Amygdala (tissue), 56 donors: ENCODE data around the gene BRD3OS.
"Not testable (repeated sequence)": the region's sequence is repeated elsewhere in the genome, so short reads cannot be mapped to it uniquely, and the experiment has no call there.

Source experiments
- DNase-seq, 56 donors: peaks; one replicate each; lab custom pipeline; 2025; lab: John Stamatoyannopoulos, UW

Gene BRD3OS

DNA sequence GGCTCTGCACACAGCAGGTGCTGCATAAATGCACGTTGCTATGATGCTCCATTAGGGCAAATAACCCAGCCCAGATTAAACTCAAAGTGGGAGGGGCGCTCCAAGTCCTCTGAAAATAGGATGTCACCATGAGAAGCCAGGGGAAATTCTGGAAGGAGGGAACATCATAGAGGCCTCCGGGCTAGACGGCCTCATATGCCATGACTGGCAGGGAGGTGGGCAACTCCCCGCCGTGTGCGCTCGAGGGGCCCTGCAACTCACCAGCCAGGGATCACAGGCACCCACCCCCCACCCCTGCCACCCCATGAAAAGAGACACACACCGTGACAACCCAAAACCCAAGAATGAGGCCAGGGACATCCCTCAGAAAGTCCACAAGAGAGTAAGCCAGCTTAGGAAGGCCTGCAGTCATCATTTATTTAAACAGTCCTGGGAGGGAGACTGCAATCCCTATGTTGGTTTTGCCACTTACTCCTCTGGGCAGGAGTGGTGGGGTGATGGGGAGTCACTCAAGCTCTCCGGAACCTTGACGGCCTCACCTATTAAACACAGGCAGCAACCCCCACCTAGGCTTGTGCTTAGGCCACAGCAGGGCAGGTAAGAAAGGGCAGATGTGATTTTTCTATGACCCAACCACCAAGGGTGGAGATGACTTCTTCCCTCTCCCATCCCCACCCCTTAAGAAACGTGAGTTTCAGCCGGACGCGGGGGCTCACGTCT, 37.2 kb upstream of the BRD3OS start:
- no peak for DNase-seq

DNA sequence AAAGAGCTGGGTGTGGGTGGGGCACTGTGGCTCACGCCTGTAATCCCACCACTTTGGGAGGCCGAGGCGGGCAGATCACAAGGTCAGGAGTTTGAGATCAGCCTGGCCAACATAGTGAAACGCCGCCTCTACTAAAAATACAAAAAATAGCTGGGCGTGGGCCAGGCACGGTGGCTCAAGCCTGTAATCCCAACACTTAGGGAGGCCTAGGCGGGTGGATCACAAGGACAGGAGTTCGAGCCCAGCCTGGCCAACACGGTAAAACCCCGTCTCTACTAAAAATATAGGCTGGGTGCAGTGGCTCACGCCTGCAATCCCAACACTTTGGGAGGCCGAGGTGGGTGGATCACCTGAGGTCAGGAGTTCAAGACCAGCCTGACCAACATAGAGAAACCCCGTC, 36.5 kb upstream of the BRD3OS start:
- not testable (repeated sequence) for DNase-seq

DNA sequence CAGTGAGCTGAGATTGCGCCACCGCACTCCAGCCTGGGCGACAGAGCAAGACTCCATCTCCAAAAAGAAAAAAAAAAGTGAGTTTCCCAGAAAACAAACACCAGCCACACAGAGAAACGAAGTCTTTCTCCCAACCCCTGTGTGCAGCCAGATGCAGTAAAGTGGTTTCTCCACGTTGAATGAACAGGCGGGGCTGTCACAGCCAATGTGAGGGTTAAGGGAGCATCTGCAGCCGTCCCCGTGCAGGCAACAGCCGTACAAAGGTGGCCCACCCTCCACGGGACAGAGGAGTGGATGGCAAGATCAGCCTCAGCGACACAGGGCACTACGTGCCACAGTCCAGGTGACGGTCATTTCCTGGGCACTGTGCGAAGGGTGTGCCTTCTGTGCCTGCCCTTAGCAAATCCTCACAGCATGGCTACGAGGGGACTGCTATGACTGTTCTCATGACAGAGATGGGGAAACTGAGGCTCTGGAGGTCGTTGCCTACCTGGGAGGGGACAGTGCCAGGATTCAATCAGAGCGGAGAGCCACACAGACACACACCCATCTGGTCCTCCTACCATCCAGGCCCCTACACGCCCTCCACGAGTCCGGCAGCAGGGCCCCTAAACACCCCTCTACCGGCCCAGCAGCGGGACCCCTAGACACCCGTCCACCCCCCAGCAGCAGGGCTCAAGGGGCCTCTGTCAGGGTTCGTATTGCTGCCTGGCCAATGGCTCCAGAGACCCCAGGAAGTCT, 35.5 kb upstream of the BRD3OS start:
- no peak for DNase-seq

DNA sequence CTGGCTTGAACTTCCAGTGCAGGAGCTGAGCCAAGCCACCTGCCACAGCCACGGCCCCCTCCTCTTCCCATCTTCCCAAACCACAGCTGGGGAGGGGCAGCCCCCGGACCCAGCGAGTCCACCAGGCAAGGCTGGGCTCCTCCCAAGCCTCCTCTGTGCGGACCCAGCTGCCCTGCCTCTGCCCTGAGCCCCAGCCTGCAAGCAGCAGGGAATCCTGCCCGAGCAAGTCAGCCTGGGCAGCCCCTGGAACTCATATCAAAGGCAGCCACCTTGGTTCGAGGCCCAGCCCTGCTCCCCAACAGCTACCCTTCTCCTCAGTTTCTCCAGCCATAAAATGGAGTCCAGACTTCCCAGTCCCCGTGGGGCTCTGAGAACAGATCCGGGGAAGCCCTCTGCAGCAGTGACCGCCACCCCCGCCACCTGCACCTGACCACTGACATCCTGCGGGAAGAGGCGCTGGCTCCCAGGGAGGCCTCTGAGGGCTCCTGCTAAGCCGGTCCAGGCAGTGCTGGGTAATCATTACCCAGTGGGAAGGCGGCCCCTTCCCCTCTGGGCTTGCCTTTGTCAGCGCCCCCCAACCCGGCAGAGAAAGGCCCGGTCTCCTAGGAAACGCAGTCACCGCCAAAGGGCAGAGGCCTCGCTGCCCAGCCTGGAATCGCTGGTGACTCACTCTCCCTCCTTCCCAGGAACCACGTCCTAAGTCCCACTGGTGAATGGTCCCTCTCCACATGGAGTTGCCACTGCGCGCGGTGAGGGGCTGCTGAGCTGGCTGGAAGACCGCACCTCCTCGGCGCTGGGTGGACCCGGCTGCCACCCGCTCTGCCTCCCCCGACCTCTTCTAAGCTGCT, 34.7 kb upstream of the BRD3OS start:
- peak in 1 of 56 donors; percentile 49 for DNase-seq

DNA sequence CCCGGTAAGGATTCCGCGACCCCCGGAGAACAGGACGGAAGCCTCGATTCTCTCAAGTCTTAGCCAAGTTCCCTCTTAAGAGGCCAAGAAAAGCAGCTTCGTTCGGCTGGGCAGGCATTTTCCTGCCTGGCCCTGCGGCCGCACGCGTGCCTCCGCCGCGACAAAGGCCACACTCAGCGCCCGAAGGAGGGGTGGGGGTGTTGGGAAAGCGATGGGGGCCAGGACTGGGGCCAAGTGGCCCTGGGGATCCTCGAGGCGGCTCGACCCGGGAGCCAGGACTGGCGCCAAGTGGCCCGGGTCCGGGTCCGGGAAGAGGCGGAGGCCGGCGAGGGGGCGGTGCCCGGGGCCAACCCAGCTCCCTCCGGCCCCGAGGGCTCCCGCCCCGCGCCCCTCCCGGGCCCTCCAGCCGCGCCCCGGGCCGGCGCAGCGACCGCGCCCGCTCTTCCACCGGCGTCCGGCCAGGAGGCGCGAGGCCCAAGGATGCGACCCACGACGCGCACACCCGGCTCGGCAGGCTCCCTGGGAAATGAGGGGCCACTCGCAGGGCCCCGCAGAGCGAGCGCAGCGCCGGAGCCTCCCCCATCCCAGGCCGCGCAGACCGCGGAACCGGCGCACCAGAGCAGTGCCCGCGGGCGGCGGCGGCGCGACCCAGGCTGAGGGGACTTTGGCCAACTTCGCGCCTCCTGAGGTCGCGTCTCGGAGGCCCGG, 33.9 kb upstream of the BRD3OS start:
- DNase-seq = peak in 1 of 56 donors; percentile 28

DNA sequence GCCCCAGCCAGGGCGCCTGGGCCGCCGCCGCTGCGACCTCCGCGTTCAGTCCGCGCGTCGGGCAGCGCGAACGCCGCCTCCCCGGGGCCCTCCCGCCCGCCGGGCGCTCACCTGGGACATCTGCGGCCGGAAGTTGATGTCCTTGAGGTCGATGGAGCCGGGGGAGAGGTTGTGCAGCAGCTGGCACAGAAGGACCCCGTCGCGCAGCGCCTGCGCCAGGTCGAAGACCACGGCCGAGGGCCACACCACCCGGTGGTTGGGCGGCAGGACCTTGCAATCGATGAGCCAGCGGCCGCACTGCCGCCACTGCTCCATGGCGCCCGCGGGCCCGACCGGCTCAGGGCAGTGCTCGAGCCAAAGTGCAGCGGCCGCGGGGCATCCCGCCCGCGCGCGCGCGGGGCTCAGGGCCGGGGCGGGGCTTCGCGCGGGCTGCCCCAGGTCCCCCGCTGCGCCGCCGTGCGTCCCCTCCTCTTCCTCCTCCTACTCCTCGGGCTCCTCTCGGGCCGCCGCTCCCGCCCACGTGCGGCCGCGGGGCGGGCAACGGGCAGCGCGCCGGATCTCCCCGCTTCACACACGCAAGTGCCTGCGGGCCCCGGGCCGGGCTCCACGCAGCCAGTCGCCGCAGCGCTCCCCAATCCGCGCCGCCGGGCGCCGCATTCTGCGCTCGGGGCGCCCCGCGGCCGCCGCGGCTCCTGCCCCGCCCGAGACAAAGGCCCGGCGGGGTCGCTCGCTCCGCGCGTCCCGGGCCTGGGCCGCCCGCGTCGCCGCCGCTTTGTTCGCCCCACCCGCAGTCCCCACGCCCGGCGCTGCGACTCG, 33.1 kb upstream of the BRD3OS start, which contains the start of gene VAV2:
VAV2 (minus strand) TSS at position 361 of the 816 bp plus-strand sequence; CDS start at position 315, 46 bp downstream.
- DNase-seq = peak in 16 of 56 donors; percentile 20 to 56 (median 33)

DNA sequence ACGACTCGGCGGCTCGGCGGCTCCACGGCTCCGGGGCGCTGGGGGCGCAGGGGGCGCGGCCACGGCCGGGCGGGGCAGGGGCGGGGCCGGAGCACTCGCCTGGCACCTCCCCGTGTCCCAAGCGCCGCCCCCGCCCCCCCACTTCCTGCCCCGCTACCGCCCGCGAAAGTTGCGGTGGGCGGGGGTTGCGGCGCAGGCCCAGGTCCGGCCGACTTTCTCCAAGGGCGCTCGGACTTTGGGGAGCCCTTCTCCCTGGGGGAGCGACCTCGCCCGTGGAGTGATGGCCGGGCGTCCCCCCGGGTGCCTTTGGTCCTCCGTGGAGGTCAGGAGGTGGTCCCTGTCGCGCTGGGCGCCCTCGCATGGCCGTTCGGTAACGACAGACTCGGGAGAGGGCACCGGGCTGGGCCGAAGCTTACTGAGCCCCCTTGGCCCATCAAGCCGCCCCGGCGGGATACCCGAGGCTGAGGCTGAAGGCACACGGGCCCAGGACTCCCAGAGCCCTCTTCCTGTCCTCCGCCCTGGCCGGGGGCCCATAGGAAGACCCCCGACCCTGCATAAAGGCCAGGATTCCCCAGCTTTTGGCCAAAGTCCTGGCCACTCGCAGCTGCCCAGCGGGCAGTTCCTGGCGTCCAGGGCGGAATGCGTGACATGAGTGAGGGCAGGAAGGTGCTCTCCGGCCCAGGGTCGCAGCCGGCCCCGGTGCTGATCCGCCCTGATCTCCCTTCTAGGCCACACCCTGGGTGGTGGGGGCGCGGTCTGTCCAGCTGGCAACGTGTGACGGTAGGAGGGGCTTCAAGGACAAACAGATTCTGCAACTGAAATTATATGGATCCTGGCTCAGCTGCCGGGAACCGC, 32.3 kb upstream of the BRD3OS start:
- DNase-seq = peak in 33 of 56 donors; percentile 25 to 77 (median 54)

DNA sequence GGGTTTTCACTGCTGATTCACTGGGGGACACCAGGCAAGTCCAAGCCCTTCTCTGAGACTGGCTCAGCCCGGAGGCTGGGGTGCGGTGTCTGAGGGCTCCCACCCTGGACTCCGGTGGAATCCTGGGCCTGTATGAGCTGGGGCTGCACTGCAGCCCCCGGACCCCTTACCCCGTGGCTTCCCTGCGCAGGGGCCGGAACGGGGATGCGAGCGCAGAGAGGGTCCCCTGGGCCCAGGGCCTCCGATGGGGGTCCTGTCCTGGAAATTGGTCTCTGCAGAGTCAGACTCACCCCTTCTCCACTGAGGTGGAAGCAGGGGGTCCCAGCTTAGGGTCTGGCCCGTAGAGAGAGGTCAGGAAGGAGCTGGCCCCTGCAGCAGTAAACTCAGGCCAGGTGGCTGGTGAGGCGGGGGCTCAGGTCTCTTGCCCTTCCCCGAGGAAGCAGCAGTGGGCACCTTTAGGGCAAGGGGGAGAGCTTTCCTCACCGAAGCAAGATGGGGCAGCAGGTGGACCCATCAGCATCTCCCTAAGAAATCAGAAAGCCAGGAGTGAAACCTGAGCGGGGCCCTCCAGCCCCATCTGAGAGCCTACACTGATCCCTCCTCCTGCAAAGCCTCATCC, 31.5 kb upstream of the BRD3OS start:
- no peak for DNase-seq

DNA sequence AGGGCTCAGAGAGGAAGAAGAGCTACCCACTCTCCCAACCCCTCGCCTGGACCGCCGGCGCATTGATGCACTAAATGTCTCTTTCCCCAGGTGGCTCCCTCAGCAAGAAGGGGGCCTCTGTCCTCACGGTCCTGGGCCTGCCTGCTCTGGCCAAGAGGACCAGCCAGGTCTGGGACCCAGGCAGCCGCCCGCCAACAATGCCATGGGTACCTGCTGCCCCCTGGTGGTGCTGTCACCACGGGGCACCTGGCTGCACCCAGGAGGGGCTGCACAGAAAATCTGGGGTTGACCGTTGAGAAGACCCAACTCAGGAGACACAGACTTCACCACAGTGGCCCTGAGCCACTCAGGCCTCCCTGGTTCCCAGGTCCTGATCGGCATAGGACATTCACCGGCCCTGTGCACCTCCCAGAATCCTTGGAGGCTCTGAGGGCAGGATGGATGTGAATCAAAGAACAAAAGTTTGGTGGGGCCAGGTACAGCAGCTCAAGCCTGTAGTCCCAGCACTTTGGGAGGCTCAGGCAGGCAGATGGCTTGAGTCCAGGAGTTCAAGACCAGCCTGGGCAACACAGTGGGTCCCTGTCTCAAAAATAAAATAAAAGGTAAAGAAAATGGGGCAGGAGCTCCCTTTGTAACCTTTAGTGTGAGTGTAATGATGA, 30.8 kb upstream of the BRD3OS start:
- DNase-seq = peak in 49 of 56 donors; percentile 19 to 82 (median 55)

DNA sequence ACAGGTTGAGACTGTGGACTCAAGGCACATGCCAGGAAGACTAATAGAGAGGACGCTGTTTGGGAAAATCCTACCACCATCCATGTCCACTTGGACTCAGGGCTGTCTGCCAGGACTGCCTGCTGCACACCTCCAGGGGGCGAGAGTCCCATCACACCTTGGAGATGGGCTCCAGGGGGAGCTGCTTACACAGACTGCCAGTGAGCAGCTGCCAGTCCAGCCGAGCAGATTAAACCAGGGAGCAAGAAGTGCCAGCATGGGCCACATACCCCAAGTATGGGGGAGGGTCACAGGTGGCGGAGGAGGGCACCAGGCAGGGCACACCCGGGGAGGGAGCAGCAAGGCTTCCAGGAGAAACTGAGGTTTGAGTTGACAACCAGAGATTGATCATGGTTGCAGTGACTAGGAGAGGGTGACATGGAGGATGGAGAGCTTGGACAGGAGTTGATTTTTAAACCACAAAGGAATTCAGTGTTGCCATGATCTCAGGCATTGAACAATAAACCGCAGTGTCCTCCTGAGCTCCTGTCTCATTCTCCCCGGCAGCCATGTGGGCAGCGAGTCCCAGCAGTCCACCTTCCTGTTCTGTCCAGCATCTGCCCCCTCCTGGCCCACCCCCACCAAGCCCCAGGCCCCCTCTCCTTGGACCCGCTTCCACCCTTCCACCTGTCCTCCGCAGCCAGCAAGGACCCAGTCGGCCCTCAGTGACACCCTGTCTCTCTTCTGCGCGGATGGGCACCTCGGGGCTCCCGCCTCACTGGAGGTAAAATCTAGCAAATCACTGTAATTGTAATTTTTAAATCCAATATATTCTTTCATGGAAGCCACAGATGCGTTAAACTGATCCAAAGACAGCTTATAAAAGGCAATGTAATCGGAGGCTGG, 30.0 kb upstream of the BRD3OS start:
- no peak for DNase-seq

DNA sequence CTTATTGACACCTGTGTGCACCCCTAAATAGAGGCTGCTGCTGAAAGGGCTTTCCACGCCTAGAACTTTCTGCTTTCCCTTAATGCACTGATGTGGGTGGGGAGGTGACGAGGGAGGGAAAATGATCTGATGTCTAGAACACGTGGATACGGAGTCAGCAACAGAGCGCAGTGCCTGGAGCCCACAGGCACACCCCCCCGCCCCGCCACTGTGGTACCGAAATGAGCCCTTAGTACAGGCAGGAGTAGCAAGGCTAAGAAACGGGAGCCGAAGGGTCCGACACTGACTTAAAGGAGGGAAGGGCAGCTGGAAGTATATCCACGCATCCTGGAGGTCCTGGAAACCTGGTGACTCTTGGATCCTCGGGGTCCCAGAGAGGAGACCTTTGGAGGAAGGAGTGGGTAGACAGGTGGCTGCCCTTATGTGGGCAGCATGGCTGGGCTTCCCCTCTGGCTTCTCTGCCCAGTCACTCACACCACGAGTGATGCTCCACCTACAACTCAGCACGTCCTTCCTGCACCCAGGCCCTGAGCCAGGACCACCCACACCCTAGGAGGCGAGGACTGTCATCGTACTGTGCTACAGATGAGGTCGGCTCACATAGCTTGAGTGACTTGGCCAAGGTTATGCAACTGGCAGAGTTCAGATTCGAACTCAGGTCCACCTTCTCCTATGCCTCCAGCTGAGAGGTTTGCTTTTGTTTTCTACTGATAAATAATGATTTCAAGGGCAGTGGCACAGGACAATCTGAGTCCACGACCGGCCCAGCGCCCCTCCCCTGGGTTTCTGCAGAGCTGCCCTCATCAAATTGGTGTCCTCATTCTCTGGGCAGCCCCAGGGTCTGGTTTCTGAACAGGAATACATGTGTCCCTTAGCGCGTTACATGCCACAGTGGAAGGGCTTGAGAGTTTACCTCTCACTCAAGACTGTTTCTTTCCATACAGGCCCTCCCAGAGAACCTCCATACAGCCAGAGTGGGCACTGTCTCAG, 28.5 kb upstream of the BRD3OS start:
- no peak for DNase-seq

DNA sequence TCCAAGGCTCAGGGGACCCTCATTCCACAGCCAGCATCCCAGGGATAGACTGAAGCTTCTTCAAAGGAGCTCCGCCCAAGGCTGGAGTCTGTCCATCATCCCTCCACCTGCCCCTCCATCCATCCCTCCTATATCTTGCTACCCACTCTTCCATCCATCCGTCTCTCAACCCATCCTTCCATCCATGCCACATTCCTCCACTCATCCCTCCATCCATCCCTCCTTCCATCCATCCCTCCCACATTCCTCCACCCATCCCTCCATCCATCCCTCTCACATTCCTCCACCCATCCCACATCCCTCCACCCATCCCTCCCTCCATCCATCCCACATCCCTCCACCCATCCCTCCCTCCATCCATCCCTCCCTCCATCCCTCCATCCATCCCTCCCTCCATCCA, 27.7 kb upstream of the BRD3OS start:
- no peak for DNase-seq

DNA sequence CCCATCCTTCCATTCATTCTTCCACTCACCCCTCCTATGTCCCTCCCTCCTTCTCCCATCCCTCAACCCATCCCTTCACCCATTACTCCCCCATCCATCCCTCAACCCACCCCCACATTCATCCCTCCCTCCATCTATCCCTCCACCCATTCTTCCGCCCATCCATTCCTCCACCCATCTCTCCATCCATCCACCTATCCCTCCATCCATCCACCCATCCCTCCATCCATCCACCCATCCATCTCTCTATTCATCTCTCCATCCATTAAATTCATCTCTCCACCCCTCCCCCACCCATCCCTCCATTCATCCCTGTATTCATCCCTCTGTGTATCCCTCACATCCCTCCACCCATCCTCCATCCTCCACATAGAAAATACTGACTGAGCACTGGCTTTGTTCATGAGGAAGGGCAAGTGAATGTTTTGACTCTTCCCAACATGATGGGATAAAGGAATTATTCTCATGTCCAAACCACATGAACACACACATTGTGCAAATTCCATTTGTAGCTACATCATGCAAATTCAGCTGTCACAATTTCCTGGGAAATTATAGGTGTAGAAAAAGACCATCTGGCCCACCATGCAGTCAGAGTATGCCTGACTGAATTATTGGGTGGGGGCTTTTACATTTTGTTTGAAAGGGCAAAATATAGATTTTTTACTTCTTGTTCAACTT, 26.2 kb upstream of the BRD3OS start:
- DNase-seq = no peak

DNA sequence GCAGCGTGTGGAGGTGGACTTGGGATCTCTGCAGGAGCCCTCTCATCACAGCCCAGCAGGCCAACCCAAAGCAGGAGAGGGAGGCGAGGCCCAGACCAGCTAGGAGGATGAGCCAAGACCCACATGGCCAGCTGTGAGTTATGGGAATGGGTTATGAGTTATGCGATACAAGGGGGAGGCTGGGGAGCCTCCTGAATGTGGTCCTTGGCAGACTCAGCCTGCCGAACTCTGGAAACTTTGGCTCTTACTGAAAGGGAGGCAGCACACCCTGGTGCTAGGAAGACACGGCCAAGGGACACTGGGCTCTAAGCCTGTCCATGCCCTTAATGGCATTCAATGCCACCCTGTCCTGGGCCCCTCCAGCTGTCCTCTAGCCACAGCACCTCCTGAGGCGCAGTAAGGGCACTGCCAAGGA, 25.4 kb upstream of the BRD3OS start:
- no peak for DNase-seq

DNA sequence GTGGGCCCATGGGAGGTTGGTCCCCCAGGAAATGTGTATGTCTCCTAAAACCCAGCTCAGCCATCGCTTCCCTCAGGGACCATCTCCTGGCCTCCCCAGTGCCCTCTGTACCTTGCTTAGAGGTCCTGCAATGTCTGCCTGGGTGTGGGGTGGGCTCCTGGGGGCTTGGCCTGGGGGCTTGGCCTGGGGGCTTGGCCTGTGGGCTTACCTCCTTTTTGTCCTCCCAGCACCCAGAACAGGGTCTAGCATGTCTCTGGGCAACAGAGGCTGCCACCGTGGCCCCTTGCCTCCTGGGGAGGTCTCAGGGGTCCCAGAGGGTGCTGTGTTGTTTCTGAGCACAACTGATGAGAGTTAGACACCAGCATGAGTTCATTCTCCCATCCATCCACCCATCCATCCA, 22.5 kb upstream of the BRD3OS start:
- DNase-seq = no peak
